ENCODE data around the gene CHL1.

DNA sequence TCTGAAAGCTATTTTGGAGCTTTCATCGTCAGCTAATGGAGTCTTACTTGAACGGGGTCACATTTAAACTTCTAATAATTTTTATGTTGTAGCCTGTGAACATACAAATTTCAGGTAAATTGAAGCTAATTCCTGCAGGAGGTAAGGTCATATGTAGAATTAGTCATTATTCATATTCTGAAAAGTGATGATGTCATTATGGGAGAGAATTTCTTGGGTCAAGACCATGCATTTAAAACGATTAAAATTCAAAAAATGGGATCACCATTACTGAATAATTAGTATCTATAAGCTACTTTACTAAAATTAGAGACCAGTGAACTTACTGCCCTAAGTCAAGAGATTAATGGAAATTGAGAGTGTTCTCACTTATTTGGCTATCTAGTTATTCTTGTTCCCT lies 120.4 kb downstream of the CHL1 start:
- TF ChIP-seq, protein P1, sequence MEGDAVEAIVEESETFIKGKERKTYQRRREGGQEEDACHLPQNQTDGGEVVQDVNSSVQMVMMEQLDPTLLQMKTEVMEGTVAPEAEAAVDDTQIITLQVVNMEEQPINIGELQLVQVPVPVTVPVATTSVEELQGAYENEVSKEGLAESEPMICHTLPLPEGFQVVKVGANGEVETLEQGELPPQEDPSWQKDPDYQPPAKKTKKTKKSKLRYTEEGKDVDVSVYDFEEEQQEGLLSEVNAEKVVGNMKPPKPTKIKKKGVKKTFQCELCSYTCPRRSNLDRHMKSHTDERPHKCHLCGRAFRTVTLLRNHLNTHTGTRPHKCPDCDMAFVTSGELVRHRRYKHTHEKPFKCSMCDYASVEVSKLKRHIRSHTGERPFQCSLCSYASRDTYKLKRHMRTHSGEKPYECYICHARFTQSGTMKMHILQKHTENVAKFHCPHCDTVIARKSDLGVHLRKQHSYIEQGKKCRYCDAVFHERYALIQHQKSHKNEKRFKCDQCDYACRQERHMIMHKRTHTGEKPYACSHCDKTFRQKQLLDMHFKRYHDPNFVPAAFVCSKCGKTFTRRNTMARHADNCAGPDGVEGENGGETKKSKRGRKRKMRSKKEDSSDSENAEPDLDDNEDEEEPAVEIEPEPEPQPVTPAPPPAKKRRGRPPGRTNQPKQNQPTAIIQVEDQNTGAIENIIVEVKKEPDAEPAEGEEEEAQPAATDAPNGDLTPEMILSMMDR (IDR thresholded peaks at IDR 0.05): no peak
- no peak for TF ChIP-seq POLR2A (IDR thresholded peaks at IDR 0.05)

Measured in body of pancreas (tissue), 4 donors.